Cerebellar cortex (tissue), 1 donor: ENCODE results near the gene ZNF418.
A peak's percentile ranks its signal among the peaks of the same experiment; 100 is the strongest.
"Not testable (repeated sequence)": the region's sequence is repeated elsewhere in the genome, so short reads cannot be mapped to it uniquely, and the experiment has no call there.

Source experiments
- DNase-seq: peaks from one replicate; pipeline ENCODE4 v3.0.0-alpha.2; 2015; ENCODE audit warnings: low spot score

The ZNF418 gene

DNA sequence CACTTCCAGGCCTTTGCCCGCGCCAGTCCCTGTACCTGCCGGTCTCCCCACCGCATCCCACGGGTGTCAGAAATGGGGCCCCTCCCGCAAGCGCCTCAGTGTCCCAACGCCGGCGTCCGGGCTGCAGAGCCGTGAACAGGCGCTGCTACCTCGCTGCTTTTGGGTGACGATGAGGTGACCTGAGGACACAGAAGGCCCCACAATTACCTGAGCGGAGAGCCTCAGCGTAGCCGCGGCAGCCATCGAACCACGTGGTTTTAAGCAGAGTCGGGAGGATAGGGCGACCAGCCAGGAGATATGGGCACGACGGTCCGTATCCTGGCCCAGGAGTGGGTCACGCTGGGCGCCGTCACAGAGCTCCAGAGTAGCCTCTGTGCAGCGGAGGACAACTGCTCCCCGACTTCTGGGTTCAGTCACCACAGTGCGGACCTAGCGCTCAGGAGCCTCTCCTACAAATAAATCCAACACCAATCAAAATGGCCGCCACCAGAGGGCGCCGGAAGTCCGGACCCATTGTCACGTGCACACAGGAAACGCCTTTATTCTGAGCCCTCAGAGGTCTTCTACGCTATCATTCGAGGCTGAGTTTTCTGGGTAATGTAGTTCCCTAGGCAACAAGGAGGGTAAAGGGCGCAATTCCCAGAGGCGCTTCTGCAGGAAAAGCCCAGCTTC is 46.5 kb downstream of the ZNF418 start, which contains the start of gene ZNF814:
Gene ZNF814 (minus strand): TSS at position 478 of the 672 bp plus-strand sequence. CDS start 235 bp downstream, at position 243.
- DNase-seq, result peak; percentile 95

DNA sequence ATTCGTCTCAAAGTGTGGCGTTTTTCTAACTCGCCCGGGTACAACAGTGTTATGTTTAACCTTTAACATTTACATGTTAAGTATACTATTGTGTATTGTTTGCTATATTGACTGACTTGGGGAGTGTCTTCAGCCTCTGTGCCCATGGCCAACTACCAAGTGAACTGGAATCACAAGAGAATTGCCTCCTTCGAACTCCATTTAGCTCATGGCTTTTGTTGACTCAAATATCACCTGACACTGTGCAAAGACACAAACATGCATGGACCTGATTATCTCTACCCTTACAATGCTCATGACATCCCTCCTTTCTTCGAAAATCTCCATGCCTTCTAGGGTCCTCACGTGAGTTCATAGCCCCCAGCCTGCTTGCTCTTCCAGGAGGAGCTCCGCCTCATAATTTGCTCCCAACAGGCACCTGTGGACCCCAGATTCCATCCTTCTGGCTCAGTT is 47.1 kb downstream of the ZNF418 start:
- DNase-seq, result peak; percentile 14

DNA sequence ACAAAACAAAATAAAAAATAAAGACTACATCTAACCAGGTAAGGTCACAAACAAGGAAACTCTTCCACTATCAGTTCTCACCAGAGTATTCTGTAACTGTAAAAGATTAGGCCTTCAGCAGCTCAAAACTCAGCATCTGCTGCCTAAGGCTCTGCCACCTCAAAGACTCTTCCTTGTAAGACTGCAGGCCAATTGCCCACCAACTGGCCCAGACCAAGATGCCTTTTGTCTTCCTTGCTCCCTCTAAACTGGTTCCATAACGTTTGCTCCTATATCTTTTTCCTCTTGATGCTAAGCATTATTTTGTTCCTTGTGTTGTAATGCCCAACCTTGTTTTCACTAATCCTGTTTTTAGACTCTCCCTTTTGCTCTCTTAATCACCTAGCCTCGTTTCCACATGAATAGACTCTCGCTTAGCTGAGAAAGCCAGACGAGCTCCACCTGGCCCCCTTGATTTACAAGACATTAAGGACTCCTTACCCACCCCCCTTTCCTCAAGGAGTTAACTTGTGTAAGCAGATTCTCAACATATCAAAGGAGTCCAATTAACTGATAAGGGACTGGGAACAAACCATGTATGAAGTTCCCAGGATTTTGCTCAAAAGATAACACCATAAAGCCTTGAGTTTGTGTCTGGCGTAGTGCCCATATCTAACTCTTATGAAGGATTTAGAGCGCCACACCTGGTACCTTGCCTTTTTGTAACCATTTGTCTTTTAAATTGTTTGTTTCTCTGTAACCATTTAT is 47.8 kb downstream of the ZNF418 start:
- no peak for DNase-seq

- no peak for DNase-seq
Observed at GRCh38 chr19:57886046-57886445, 49.2 kb downstream of the ZNF418 start.

GRCh38 chr19:57873883-57874799 is 61.1 kb downstream of the ZNF418 start:
- not testable (repeated sequence) for DNase-seq

DNA sequence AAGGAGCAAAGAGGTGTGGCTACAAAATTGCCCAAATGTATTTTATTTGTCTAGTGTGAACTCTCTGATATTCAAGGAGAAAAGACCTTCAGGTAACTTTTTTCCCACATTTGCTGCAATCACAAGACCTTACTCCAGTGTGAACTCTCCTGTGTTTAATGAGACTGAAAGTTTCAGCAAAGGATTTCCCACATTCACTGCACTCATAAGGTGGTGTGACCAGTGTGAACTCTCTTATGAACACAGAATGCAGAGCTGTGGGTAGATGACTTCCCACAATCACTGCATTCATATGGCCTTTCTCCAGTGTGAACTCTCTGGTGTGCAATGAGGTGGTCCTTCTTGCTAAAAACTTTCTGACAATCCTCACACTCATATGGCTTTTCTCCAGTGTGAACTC is 62.8 kb downstream of the ZNF418 start:
- DNase-seq, result no peak
